ENCODE measurements around the gene SLC26A2. TPM values are rescaled to one million over a fixed set of nuclear protein-coding genes. Genes with fewer than 3 reads are reported as not detected.

SLC26A2 gene
- total and polyA plus RNA-seq, 2 experiments from 2014 or later = 3.5 to 11.5 TPM

- H2AFZ ChIP-seq = no peak overlapping the region
- H3K4me1 ChIP-seq (ENCODE audit: insufficient read depth) = peaks cover 6% of the 10 kb centered on the region; the same call in 1 of the 2 replicates
- DNase-seq (ENCODE audit: low spot score) = no peak
- H3K4me1 Mint-ChIP-seq = peaks cover 11% of the 10 kb centered on the region
- H4K20me1 ChIP-seq (replicated peaks; ENCODE audit: insufficient read depth) = no peaks in the 10 kb centered on the region
- no peak overlapping the region for H3K4me3 ChIP-seq
- H3K27ac Mint-ChIP-seq = peak overlapping the region; percentile 20; the same call in 1 of the 2 replicates
- no peaks in the 10 kb centered on the region for H3K9me2 ChIP-seq (ENCODE audit: insufficient read depth)
- no peaks in the 10 kb centered on the region for H3K36me3 ChIP-seq (ENCODE audit: insufficient read depth)
- ATAC-seq = no peak
- H3F3A ChIP-seq (replicated peaks; ENCODE audit: low read depth) = peaks cover 12% of the 10 kb centered on the region; the same call in 1 of the 2 replicates
- no peak overlapping the region for H3K4me2 ChIP-seq
- H3K36me3 Mint-ChIP-seq (ENCODE audit: low read depth) = no peaks in the 10 kb centered on the region; the same call in 2 of the 3 replicates
- no peak for TF ChIP-seq POLR2AphosphoS5 (IDR thresholded peaks at IDR 0.05; ENCODE audit: low read depth)
- TF ChIP-seq JUNB (IDR thresholded peaks at IDR 0.05; ENCODE audit: unreplicated experiment) = no peak
- TF ChIP-seq NANOG (IDR thresholded peaks at IDR 0.05; ENCODE audit: borderline replicate concordance) = no peak
- TF ChIP-seq EZH2phosphoT487 (IDR thresholded peaks at IDR 0.05; ENCODE audit: unreplicated experiment) = no peak
- TF ChIP-seq REST (IDR thresholded peaks at IDR 0.05; ENCODE audit: unreplicated experiment) = no peak
- no peak for TF ChIP-seq ETS1 (IDR thresholded peaks at IDR 0.05)
- TF ChIP-seq EZH2 (IDR thresholded peaks at IDR 0.05; ENCODE audit: low read depth, unreplicated experiment) = no peak
- no peak for TF ChIP-seq ZNF462 (CRISPR knock-in tag; IDR thresholded peaks at IDR 0.05)
- no peak for TF ChIP-seq ZNF331 (CRISPR knock-in tag; IDR thresholded peaks at IDR 0.05; ENCODE audit: low read depth)
- no peak for TF ChIP-seq STAT1 (IDR thresholded peaks at IDR 0.05; ENCODE audit: unreplicated experiment)
- no peak for TF ChIP-seq CTCF (conservative IDR thresholded peaks at IDR 0.05; ENCODE audit: low read depth in 2 of 2)
- TF ChIP-seq ZNF114 (CRISPR knock-in tag; IDR thresholded peaks at IDR 0.05) = no peak
- TF ChIP-seq CREB1 (CRISPR knock-in tag; IDR thresholded peaks at IDR 0.05; ENCODE audit: low read depth) = no peak
- H3K79me2 ChIP-seq (replicated peaks; ENCODE audit: insufficient read depth) = no peaks in the 10 kb centered on the region
- H3K9me3 Mint-ChIP-seq = no peaks in the 10 kb centered on the region
- H3K4me3 Mint-ChIP-seq = no peak overlapping the region
- no peak overlapping the region for H3K27ac ChIP-seq (ENCODE audit: low read depth)
- no peaks in the 10 kb centered on the region for H3K27me3 ChIP-seq (ENCODE audit: insufficient read depth)
- peaks cover 3% of the 10 kb centered on the region for H3K27me3 Mint-ChIP-seq (ENCODE audit: insufficient read depth, low read depth, poor library complexity)
These were observed 35.0 kb downstream of the SLC26A2 start for GRCh38 chr5:149995385-149996204.

Data from GM23338 (cell line).